Esophagus squamous epithelium (tissue), 4 donors: ENCODE results near the gene PNMA6E.

Experiments used
- CTCF ChIP-seq, 6 experiments: fragments of 450-650 bp in 4 of 6; fragments of 200-600 bp in 2 of 6; sonication (generic) in 2 of 6; IDR thresholded peaks; one replicate each; pipeline ENCODE4 v1.5.1; 2016 to 2019; ENCODE audit warnings: antibody characterized with exemption in 6 of 6, mild to moderate bottlenecking in 4 of 6, moderate library complexity in 4 of 6
- POLR2A ChIP-seq, 4 donors: fragments of 450-650 bp; IDR thresholded peaks; one replicate each; pipeline ENCODE4 v1.6.1; 2017; ENCODE audit warnings: antibody characterized with exemption in 4 of 4, mild to moderate bottlenecking in 4 of 4, moderate library complexity in 3 of 4

DNA sequence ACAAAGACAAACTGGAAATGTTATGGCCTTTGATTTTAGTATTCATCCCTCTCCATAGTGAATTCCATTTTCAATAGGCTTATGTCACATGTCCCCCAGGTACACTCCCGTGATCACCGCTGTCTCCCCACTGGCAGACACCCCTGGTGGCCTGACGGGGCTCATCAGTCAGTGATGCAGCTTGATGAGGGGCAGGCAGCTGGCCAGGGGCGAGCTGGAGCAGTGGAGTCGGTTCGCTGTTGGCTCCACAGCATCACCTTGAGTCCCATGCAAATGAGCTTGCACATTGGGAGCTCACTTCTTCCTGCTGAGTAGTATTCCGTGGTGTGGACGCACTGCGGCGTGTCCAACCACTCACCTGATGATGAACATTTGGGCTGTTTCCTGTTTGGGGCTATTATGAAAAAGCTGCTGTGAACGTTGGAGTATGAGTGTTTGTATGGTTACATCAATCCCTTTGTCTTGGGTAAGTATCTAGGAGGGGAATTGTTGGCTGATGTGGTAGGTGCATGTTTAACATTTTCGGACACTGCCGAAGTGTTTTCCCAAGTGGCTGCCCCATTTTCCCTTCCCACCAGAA is 39.5 kb upstream of the PNMA6E start:
- no peak for TF ChIP-seq POLR2A (IDR thresholded peaks at IDR 0.05)
- no peak for TF ChIP-seq CTCF (IDR thresholded peaks at IDR 0.05)
